Peyer's patch (tissue), 4 donors: ENCODE measurements around the gene TBXAS1.

Source experiments
- CTCF ChIP-seq, 6 experiments: fragments of 450-650 bp in 4 of 6; fragments of 200-600 bp in 2 of 6; sonication (generic) in 1 of 6; IDR thresholded peaks; one replicate each; pipeline ENCODE4 v1.5.1; 2017 to 2019; ENCODE audit warnings: antibody characterized with exemption in 6 of 6, mild to moderate bottlenecking in 3 of 6, moderate library complexity in 1 of 6
- POLR2A ChIP-seq, 2 donors: fragments of 450-650 bp; IDR thresholded peaks; one replicate each; pipeline ENCODE4 v1.5.1; 2017; ENCODE audit warnings: antibody characterized with exemption in 2 of 2, mild to moderate bottlenecking in 2 of 2, moderate library complexity in 2 of 2

GRCh38 chr7:140019172-140019571, 190.1 kb downstream of the TBXAS1 start:
- no peak for TF ChIP-seq CTCF (IDR thresholded peaks at IDR 0.05)
- no peak for TF ChIP-seq POLR2A (IDR thresholded peaks at IDR 0.05)
